H9 (cell line): ENCODE results near the gene EFS. TPM values are rescaled to one million over a fixed set of nuclear protein-coding genes. Genes with fewer than 3 reads are reported as not detected.

ENCODE experiments used
- DNase-seq: peaks from one replicate; pipeline ENCODE4 v3.0.0-alpha.2; 2017
- H2AFZ ChIP-seq: one replicate; pipeline ENCODE4 v1.6.1; 2013; ENCODE audit warnings: mild to moderate bottlenecking, low read length, control low read depth, moderate library complexity
- H2AK5ac ChIP-seq: 2 replicates; pipeline ENCODE4 v1.6.1; 2013; ENCODE audit warnings: low read length, control low read depth, mixed read lengths; ENCODE audit not compliant: insufficient read length
- H2BK120ac ChIP-seq: one replicate; pipeline ENCODE4 v1.6.1; 2013; ENCODE audit warnings: low read depth, mild to moderate bottlenecking, low read length, control low read depth, inconsistent platforms; ENCODE audit not compliant: poor library complexity, severe bottlenecking
- H2BK12ac ChIP-seq: 2 replicates; pipeline ENCODE4 v1.6.1; 2013; ENCODE audit warnings: low read length, control low read depth, mixed read lengths, low read depth; ENCODE audit not compliant: insufficient read length
- H2BK15ac ChIP-seq: 2 replicates; pipeline ENCODE4 v1.6.1; 2013; ENCODE audit warnings: low read depth, low read length, control low read depth
- H2BK20ac ChIP-seq: one replicate; pipeline ENCODE4 v1.6.1; 2013; ENCODE audit warnings: low read depth, mild to moderate bottlenecking, low read length, control low read depth, inconsistent platforms; ENCODE audit not compliant: poor library complexity, severe bottlenecking
- H2BK5ac ChIP-seq: 2 replicates; pipeline ENCODE4 v1.6.1; 2013; ENCODE audit warnings: low read length, control low read depth, mixed read lengths; ENCODE audit not compliant: insufficient read length
- H3K14ac ChIP-seq: 2 replicates; pipeline ENCODE4 v1.6.1; 2013; ENCODE audit warnings: low read length, control low read depth; ENCODE audit not compliant: insufficient read depth
- H3K18ac ChIP-seq: 2 replicates; pipeline ENCODE4 v1.6.1; 2013; ENCODE audit warnings: low read depth, mild to moderate bottlenecking, mixed read lengths, low read length, control low read depth; ENCODE audit not compliant: insufficient read length
- H3K23ac ChIP-seq: 2 replicates; pipeline ENCODE4 v1.6.1; 2013; ENCODE audit warnings: low read length, control low read depth, mixed read lengths, low read depth; ENCODE audit not compliant: insufficient read length
- H3K23me2 ChIP-seq: 2 replicates; pipeline ENCODE4 v1.6.1; 2013; ENCODE audit warnings: low read depth, mild to moderate bottlenecking, mixed read lengths, low read length, control low read depth; ENCODE audit not compliant: insufficient read length, poor library complexity, severe bottlenecking
- H3K27ac ChIP-seq: 2 replicates; pipeline ENCODE4 v1.5.1; 2013; ENCODE audit warnings: low read length, control low read depth, mixed read lengths, low read depth; ENCODE audit not compliant: insufficient read length
- H3K27me3 ChIP-seq: 2 replicates; pipeline ENCODE4 v1.6.1; 2013; ENCODE audit warnings: low read length, control low read depth, inconsistent platforms; ENCODE audit not compliant: insufficient read depth
- H3K4ac ChIP-seq: 2 replicates; pipeline ENCODE4 v1.6.1; 2013; ENCODE audit warnings: low read depth, mild to moderate bottlenecking, control low read depth, inconsistent platforms, low read length, moderate library complexity
- H3K4me1 ChIP-seq: 2 replicates; pipeline ENCODE4 v1.6.1; 2013; ENCODE audit warnings: low read length, control low read depth, inconsistent platforms; ENCODE audit not compliant: insufficient read depth
- H3K4me2 ChIP-seq: 2 replicates; pipeline ENCODE4 v1.6.1; 2013; ENCODE audit warnings: low read length, control low read depth, mixed read lengths; ENCODE audit not compliant: insufficient read length, insufficient read depth
- H3K56ac ChIP-seq: 2 replicates; pipeline ENCODE4 v1.6.1; 2013; ENCODE audit warnings: low read depth, mild to moderate bottlenecking, mixed read lengths, low read length, control low read depth; ENCODE audit not compliant: insufficient read length
- H3K79me1 ChIP-seq: 2 replicates; pipeline ENCODE4 v1.6.1; 2013; ENCODE audit warnings: low read depth, mild to moderate bottlenecking, moderate library complexity, low read length, control low read depth, inconsistent platforms; ENCODE audit not compliant: insufficient read depth, poor library complexity, severe bottlenecking
- H3K79me2 ChIP-seq: 2 replicates; pipeline ENCODE4 v1.6.1; 2013; ENCODE audit warnings: low read length, control low read depth, inconsistent platforms; ENCODE audit not compliant: insufficient read depth
- H3K9ac ChIP-seq: 2 replicates; pipeline ENCODE4 v1.6.1; 2013; ENCODE audit warnings: low read length, control low read depth, mixed read lengths; ENCODE audit not compliant: insufficient read length; ENCODE audit errors: extremely low read depth
- H3K9me3 ChIP-seq: one replicate; pipeline ENCODE4 v1.6.1; 2013; ENCODE audit warnings: low read depth, low read length, inconsistent platforms; ENCODE audit not compliant: control insufficient read depth
- H3T11ph ChIP-seq: one replicate; pipeline ENCODE4 v1.6.1; 2013; ENCODE audit warnings: mild to moderate bottlenecking, low read length, control low read depth, inconsistent platforms
- H4K20me1 ChIP-seq: one replicate; pipeline ENCODE4 v1.6.1; 2013; ENCODE audit not compliant: control insufficient read depth, insufficient read length, insufficient read depth
- H4K5ac ChIP-seq: 2 replicates; pipeline ENCODE4 v1.6.1; 2013; ENCODE audit warnings: low read depth, mild to moderate bottlenecking, mixed read lengths, low read length, control low read depth; ENCODE audit not compliant: insufficient read length
- H4K8ac ChIP-seq: replicated peaks from 2 replicates; pipeline ENCODE4 v1.6.1; 2013; ENCODE audit warnings: low read length, control low read depth, mixed read lengths, low read depth; ENCODE audit not compliant: insufficient read length
- H4K91ac ChIP-seq: 2 replicates; pipeline ENCODE4 v1.6.1; 2013; ENCODE audit warnings: low read depth, mild to moderate bottlenecking, moderate library complexity, mixed read lengths, low read length, control low read depth; ENCODE audit not compliant: insufficient read length
- H3K27ac Mint-ChIP-seq, 3 experiments: 2 replicates in 2 of 3; 3 replicates in 1 of 3; pipeline ENCODE4 v1.8.0; 2020 to 2021; ENCODE audit warnings: mixed read lengths in 3 of 3, mild to moderate bottlenecking in 1 of 3, moderate library complexity in 1 of 3
- H3K27me3 Mint-ChIP-seq: 2 replicates; pipeline ENCODE4 v1.8.0; 2021; ENCODE audit warnings: low read depth, mild to moderate bottlenecking, moderate library complexity, mixed read lengths
- H3K36me3 Mint-ChIP-seq, 3 experiments: 2 replicates in 2 of 3; 3 replicates in 1 of 3; pipeline ENCODE4 v1.8.0; 2020 to 2021; ENCODE audit warnings: low read depth in 3 of 3, mixed read lengths in 3 of 3; ENCODE audit not compliant: insufficient read depth in 1 of 3
- H3K4me1 Mint-ChIP-seq, 2 experiments: 2 replicates each; pipeline ENCODE4 v1.8.0; 2020; ENCODE audit warnings: mixed read lengths in 2 of 2
- H3K4me3 Mint-ChIP-seq, 2 experiments: 2 replicates in 1 of 2; 3 replicates in 1 of 2; pipeline ENCODE4 v1.8.0; 2020 to 2021; ENCODE audit warnings: mild to moderate bottlenecking in 2 of 2, mixed read lengths in 2 of 2, moderate library complexity in 1 of 2
- H3K9me3 Mint-ChIP-seq, 2 experiments: 2 replicates in 1 of 2; 3 replicates in 1 of 2; pipeline ENCODE4 v1.8.0; 2020; ENCODE audit warnings: mild to moderate bottlenecking in 2 of 2, mixed read lengths in 2 of 2, moderate library complexity in 1 of 2
- CTCF ChIP-seq: fragments of 200-600 bp; sonication (generic); conservative IDR thresholded peaks from 3 replicates; pipeline ENCODE4 v1.8.0; 2021; ENCODE audit warnings: antibody characterized with exemption, mild to moderate bottlenecking
- WGBS: extraction: QIAGEN DNeasy Blood & Tissue Kit; methylation state at CpG from one replicate; pipeline ENCODE4 v1.1.7; 2013; ENCODE audit warnings: missing lambda C conversion rate, low lambda C conversion rate, mixed read lengths; ENCODE audit not compliant: insufficient read length; ENCODE audit errors: extremely low coverage; 5-methylcytosine and 5-hydroxymethylcytosine counted together
- total RNA-seq: library from RNA; stranded (reverse); gene quantifications from 2 replicates; pipeline ENCODE4 v1.2.1, GENCODE V29; 2021

The EFS gene
- total RNA-seq, 1 experiment from 2014 or later: 32.1 TPM

- H3K27ac ChIP-seq: no peak overlapping the region
- H3K79me2 ChIP-seq: no peaks in the 10 kb centered on the region
- H3K27ac Mint-ChIP-seq: peak overlapping the region in 1 of 3 experiments; percentile 87; a peak in 1 of 7 replicates
- no peak overlapping the region for H3K4ac ChIP-seq
- no peak overlapping the region for H2BK120ac ChIP-seq
- H3K23me2 ChIP-seq: no peaks in the 10 kb centered on the region
- no peaks in the 10 kb centered on the region for H3K4me1 ChIP-seq
- TF ChIP-seq CTCF: no peak
- no peak overlapping the region for H3K18ac ChIP-seq
- WGBS: no CpG with 5 or more reads among the region's 16 CpGs
- H3K56ac ChIP-seq: no peak overlapping the region
- H3K9me3 ChIP-seq: no peaks in the 10 kb centered on the region
- no peak overlapping the region for H2BK12ac ChIP-seq
- H3K79me1 ChIP-seq: no peaks in the 10 kb centered on the region
- no peak overlapping the region for H3K14ac ChIP-seq
- H4K91ac ChIP-seq: no peak overlapping the region
- no peak overlapping the region for H4K8ac ChIP-seq
- H3K4me3 Mint-ChIP-seq: no peak overlapping the region
- no peak overlapping the region for H2AK5ac ChIP-seq
- no peak overlapping the region for H3K4me2 ChIP-seq
- H2AFZ ChIP-seq: no peak overlapping the region
- H2BK15ac ChIP-seq: no peak overlapping the region
- no peak overlapping the region for H2BK20ac ChIP-seq
- H3K4me1 Mint-ChIP-seq: peaks cover 6 to 13% of the 10 kb centered on the region in 2 experiments; a peak in 3 of 4 replicates
- H3K9me3 Mint-ChIP-seq: peaks cover 0 to 3% of the 10 kb centered on the region in 2 experiments; a peak in 2 of 5 replicates
- DNase-seq: no peak
- H4K20me1 ChIP-seq: no peaks in the 10 kb centered on the region
- H3K27me3 ChIP-seq: no peaks in the 10 kb centered on the region
- H3K23ac ChIP-seq: no peak overlapping the region
- no peak overlapping the region for H3T11ph ChIP-seq
- no peaks in the 10 kb centered on the region for H3K36me3 Mint-ChIP-seq
- H3K9ac ChIP-seq: no peak overlapping the region
- H4K5ac ChIP-seq: no peak overlapping the region
- no peak overlapping the region for H2BK5ac ChIP-seq
- peaks cover 36% of the 10 kb centered on the region for H3K27me3 Mint-ChIP-seq
Measured at GRCh38 chr14:23413681-23414080, 48.7 kb upstream of the EFS start.
